GM19351 (cell line): Measurements from ENCODE around the gene PAQR5.

Experiments used
- ATAC-seq: cut with Tn5 transposase; IDR thresholded peaks from one replicate; pipeline ENCODE4 v1.9.1; 2021; ENCODE audit warnings: mild to moderate bottlenecking, moderate library complexity; ENCODE audit not compliant: unreplicated experiment

The PAQR5 gene

DNA sequence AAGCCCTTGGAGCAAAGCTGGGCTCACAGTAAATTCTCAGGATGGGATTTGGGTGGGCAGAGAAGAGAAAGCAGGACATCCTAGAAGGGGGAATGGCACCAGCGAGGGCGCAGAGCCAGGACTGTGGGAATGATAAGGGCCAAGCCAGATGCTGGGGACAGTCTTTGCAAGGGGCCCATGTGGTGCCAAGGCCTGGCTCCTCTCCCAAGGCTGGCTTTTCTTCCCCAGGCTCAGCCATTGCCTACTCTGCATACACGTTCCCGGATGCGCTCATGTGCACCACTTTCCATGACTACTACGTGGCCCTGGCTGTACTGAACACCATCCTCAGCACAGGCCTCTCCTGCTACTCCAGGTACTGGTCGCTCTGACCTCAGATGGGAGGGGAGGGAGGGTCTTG is 90.7 kb downstream of the PAQR5 start:
- no peak for ATAC-seq

DNA sequence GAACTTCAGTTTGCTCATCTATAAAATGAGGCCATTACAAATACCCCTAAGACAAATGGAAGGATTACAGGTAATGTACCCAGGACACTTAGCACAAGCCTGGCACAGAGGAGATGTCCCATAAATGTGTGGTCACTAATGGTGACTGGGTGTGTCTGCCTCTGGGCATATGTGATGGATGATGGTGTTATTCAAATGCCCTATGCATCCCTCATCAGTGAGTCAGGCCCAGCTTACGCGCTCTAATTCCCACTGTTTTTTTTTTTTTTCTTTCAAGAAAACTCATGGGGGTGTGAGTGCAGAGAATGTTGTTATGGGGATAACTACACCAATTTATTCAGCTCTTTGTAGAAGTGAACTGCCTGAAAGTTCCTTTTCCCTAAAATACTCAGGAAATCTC is 91.9 kb downstream of the PAQR5 start:
- no peak for ATAC-seq

- ATAC-seq, result no peak
These were observed 92.5 kb downstream of the PAQR5 start for GRCh38 chr15:69391046-69391757.

DNA sequence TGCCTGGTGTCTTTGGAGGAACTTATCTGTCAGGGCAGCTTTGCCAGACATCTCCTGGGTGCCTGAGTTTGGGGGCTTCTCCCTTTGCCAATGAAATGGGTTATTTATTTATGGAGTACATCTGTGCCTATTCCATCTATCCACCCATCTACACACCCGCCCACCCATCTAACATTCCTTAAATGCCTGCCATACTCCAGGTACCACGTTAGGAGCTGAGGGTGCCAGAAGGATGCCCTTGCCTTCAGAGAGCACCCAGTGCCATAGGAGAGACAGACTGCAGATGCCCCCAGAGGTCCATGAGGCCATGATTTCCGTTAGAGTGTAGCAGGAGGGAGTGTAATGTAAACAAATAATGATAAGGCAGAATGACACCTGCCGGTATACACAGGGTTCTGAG is 93.6 kb downstream of the PAQR5 start:
- ATAC-seq, result no peak

- ATAC-seq, result no peak
These were observed 95.2 kb downstream of the PAQR5 start for GRCh38 chr15:69393831-69394491.

DNA sequence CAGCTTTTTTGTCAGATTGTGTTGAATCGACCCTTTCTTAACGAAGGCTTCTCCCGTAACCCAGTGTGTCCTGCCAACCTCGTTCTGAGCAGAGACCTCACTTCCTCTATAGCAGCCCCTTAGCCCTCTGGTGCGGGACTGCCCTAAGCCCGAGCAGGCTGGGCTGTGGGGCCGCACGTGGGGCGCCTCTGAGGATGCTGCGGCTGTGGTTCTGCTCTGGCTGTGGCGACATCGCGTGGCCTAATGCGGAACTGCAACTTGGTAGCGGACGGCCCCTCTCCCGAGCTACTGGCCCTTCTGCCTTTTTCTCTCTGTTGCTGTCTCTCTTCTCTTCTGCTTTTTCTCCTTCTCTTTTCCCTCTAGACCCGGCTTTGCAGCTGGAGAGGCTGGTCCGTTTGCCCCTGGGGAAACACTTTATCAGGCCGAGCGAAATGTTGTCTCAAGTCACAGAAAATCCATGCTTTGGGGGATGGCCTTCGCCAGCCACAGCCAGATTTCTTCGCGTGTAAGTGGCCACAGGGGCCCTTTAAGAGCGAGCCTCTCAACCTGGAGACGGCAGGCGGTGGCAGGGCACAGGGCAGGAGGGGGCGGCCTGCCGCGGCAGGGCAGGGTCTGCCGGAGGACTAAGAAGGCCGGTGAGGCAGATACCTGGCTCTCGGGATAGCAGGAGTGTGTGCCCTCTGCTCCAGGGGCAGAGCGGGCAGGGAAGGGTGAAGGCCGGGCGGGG is 96.0 kb downstream of the PAQR5 start:
- peak; percentile 61 for ATAC-seq

DNA sequence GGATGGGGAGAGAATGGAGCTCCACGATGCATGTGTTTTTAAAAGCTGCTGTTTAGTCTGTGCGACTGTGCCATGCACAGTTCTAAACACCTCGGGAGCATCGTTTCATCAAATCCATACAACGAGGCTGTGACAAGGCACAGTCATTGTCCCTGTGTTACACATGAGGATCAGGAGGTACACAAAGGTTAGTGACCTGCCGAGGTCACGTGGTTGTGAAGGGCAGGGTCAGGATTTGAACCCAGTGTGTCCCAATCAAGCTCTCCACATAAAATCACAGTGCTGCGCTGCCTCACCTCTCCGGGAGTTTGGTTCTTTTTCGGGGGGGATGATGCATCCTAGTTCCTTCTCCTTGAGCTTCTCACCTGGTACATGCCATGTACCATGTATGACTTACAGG is 96.7 kb downstream of the PAQR5 start:
- ATAC-seq, result no peak

DNA sequence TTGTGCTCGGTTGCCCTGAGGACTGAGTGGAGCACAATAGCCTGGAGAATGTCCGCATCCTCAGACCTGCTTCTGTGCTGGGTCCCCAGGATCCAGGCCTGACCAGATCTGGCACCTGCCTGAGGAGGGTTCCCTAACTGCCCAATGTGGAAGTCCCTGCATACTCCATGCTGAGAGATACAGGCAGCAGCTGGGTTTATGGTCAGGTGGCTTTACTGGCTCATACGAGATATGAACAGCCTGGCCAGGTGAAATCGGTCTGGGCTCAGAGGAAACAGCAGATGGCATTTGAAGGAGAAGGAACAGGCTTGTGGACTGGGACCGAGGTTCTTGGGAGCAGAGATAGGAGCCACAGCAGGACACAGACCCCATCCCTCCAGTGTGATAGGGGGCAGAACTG is 97.3 kb downstream of the PAQR5 start:
- ATAC-seq, result no peak

- ATAC-seq, result no peak
These were observed 99.8 kb downstream of the PAQR5 start for GRCh38 chr15:69398491-69398891.

- ATAC-seq, result no peak
These were observed 102.1 kb downstream of the PAQR5 start for GRCh38 chr15:69400850-69401249.

- ATAC-seq, result no peak
These were observed 104.1 kb downstream of the PAQR5 start for GRCh38 chr15:69402816-69403215.

DNA sequence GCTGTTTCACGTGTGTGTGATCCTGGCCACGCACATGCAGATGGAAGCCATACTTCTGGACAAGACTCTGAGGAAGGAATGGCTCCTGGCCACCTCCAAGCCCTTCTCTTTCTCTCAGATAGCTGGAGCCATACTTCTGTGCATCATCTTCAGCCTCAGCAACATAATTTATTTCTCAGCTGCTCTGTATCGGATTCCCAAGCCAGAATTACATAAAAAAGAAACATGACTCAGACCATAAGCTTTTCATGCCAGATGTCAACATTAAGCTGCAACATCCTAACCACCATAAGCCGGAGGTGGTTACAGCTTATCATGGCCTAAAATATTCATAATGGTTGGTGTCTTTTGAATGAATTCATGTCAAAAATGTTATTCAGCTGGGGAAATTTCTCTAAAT is 104.9 kb downstream of the PAQR5 start:
- no peak for ATAC-seq

DNA sequence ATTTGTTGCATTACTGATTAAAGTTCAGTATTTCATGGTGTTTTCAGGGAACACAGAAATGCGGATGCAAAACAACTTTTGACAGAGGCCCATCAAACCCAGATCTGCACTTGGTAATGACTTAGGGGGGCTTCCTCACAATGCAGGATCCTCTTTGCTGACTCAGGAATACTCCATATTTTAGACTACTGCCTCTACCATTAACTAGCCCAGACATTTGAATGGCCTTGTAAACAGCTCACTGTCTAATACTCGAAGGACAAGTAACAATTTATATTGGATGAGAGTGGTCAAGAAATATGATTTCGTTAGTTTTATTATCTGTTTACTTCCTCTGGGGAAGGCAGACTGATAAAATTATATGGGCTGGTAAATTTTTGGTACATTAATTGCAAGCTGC is 106.4 kb downstream of the PAQR5 start:
- ATAC-seq, result no peak

GRCh38 chr15:69407719-69408400 is 109.1 kb downstream of the PAQR5 start:
- ATAC-seq, result no peak

DNA sequence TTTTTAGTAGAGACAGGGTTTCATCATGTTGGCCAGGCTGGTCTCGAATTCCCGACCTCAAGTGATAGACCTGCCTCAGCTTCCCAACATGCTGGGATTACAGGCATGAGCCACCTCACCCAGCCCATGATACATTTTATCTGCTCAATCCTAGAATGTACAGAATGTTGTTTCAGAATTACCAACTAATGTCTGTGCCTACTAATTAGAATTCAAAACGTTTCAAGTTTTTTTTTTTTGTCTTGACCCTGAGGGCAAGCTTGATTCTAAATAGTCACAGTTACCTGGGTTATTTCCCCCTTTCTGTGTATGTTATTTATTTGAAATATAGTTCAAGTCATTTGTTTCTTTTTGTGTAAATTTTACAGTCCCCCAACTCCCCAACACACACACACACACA is 110.1 kb downstream of the PAQR5 start:
- no peak for ATAC-seq

- ATAC-seq, result no peak
These were observed 111.6 kb downstream of the PAQR5 start for GRCh38 chr15:69410248-69410874.

DNA sequence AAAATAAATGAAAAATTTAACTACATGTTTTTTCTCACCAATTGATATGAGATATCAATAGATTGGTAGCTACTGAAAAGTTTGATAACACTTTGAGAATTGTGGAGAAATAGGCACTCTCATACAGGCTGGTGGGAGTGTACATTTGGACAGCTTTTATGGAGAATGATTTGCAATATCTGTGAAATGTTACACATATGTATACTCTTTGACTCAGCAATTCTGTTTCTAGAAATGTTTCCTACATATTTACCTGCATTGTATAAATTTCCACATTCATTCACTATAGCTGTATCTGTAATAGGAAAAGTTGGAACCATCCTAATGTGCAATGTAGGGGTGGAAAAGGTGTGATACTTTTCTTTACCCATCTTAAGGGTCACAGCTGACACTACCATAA is 113.6 kb downstream of the PAQR5 start:
- ATAC-seq, result no peak

DNA sequence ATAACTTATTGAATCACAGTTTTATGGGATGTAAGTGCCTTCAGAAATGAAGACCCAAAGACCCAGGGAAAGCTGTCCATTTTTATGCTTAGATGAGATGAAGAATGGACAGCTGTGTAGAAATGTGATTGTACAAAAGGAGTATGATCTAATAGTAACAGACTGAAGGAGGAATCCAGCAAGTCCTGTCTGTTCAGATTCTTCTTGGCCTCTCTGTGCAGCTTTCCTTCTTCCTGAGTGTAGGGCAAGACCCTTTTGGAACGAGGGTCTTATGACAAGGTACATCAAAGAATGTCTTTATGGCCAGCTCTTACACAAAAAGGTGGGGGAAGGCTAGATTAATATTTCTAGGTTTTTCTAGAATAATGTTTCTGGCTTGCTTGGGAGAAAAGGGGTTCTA is 114.0 kb downstream of the PAQR5 start:
- ATAC-seq, result no peak

- peak; percentile 97 for ATAC-seq
These were observed 115.3 kb downstream of the PAQR5 start, which contains the start of gene KIF23 for GRCh38 chr15:69413822-69414700. Gene KIF23 (plus strand): TSS chr15:69414349. CDS start chr15:69414466, 117 bp downstream.

- ATAC-seq, result peak; percentile 29
These were observed 116.0 kb downstream of the PAQR5 start for GRCh38 chr15:69414701-69415167.
